ENCODE data around the gene GEMIN8. TPM values are rescaled to one million over a fixed set of nuclear protein-coding genes. Genes with fewer than 3 reads are reported as not detected.

GEMIN8 gene, protein sequence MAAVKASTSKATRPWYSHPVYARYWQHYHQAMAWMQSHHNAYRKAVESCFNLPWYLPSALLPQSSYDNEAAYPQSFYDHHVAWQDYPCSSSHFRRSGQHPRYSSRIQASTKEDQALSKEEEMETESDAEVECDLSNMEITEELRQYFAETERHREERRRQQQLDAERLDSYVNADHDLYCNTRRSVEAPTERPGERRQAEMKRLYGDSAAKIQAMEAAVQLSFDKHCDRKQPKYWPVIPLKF
- total RNA-seq = 29.6 and 38.7 TPM in 2 replicates

DNA sequence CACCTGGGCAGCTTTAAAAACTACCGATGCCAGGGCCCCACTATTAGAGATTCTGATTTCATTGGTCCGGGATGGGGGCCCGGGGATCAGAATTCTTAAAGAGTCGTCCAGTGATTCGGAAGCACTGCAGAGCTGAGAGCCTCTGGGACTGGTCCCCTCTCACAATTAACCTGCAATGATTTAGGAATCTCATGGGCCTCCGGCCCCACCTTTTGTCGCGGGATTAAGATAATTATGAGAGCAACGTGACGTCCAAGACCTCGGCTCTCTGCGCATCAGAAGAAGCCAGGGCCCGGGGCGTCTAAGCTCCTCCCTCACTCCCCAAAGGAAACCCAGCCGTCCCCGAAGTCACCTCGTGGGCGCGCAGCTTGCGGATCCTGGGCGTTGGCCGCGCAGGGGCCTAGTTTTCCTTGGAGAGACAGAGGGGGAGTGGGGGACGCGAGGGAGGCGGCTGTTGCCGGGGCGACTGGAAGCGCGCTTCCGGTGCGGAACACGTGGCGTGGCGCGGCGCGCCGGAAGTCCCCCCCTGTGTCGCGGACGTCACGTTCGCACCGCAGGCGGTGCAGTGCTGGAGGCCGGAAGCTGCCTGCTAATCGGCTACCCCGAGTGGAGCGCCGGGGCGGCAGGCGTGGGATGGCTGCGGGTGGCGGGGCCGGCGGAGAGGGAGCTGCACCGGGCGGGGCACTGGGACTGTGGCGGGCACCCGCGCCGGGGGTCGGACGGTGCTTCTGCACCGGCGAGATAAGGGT is at the start of gene GEMIN8:
Gene GEMIN8, minus strand, starts transcription at position 468 of the 749 bp plus-strand sequence. CDS start 8,414 bp downstream, outside the sequence.

Other genes starting within 250 kb of the GEMIN8 start
- gene GPM6B, start 212.8 kb downstream of the GEMIN8 start, total RNA-seq = 14.8 and 23.0 TPM in 2 replicates